GM18858 (cell line): ENCODE results near the gene ANKRD33B.
A peak's percentile ranks its signal among the peaks of the same experiment; 100 is the strongest.

Experiments used
- ATAC-seq: cut with Tn5 transposase; IDR thresholded peaks from one replicate; pipeline ENCODE4 v1.9.1; 2021; ENCODE audit not compliant: unreplicated experiment

The ANKRD33B gene

DNA sequence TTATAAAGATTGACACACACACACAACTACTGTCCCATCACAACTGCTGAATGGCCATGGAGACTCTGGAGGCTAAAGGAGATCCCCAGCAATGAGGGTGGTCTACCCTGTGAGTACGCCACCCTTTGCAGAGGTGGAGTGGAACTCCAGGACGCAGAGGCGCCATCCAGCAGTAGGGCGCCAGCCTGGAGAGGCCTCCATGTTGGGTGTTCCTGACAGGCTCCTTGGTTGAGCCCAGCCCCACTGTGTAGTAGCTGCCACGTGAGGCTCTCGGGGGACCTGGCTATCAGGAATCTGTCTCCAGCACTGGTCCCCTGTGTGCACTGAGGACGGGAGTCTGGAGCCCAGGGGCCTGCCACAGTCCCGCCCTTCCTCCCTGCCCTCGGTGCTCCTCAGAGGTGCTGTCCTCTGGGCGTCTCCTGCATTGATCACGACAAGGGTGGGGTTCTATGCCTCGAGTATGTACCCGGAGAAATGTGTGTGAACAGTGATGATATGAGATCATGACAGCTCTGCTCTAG is 124.8 kb downstream of the ANKRD33B start:
- no peak for ATAC-seq

DNA sequence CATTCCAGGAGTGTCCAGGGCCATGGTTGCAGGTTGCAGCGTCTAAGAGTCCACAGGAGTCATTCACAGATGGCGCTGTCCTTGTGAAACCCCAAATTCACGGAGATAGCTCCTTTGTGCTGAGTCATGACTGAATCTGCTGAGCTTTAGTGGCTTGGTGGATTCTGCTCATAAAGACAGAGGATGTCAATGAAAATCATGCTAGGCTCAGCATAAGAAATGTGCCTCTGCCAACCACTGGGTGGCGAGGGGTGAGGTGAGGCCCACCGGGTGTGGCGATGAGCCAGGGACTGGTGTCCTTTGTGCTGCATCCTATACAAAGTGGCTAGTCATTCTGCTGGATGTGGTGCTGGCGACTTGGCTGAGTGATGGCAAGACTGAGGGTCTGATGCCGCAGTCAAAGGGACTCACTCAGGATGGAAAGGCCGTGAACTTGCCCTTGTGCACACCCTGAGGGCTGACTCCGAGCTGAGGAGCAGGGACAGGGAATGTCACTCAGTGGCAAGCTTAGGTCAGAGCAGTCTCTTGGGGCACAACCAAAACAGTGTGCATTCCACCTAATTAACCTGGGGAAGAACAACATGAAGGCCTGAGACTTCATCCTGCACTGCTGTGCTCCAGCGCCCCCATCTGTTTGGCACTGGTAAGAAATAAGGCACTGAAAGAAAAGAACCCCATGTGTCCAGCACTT is 125.7 kb downstream of the ANKRD33B start:
- ATAC-seq, result no peak

DNA sequence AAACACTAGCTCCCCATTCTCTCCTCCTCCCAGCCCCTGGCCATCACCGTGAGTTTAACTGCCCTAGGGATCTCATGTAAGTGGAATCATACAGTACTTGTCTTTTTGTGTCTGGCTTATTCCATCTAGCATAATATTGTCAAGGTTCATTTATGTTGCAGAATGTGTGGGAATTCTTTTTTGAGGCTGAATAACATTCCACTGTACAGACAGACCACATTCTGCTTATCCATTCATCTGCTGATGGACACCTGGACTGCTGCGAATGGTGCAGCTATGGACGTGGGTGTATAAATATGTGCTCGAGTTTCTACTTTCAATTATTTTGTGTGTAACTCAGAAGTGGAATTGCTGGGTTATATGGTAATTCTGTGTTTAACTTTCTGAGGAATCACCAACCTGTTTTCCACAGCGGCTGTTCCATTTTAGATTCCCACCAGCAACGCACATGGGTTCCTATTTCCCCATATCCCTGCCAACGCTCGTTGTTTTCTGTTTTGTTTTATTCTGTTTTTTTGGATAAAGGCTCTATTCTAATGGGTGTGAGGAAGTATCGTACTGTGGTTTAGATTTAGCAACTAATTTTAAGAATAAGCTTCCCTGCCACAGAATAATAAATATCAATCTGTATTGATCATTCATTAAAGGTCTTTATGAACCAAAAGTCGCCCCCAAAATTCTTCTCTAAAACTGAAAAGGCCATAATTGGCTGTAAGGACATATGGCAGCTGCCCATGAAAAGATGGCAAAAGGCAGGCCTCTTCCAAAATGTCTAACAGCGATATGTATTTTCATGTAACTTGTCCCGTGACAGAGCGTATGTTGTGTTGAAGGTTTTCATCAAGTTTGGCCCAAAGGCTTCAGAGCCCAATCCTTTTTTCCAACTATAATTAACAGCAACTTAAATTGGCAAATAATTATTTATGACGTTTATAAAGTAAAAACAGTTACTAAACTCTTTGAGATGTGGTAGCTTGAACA is 126.9 kb downstream of the ANKRD33B start:
- no peak for ATAC-seq

DNA sequence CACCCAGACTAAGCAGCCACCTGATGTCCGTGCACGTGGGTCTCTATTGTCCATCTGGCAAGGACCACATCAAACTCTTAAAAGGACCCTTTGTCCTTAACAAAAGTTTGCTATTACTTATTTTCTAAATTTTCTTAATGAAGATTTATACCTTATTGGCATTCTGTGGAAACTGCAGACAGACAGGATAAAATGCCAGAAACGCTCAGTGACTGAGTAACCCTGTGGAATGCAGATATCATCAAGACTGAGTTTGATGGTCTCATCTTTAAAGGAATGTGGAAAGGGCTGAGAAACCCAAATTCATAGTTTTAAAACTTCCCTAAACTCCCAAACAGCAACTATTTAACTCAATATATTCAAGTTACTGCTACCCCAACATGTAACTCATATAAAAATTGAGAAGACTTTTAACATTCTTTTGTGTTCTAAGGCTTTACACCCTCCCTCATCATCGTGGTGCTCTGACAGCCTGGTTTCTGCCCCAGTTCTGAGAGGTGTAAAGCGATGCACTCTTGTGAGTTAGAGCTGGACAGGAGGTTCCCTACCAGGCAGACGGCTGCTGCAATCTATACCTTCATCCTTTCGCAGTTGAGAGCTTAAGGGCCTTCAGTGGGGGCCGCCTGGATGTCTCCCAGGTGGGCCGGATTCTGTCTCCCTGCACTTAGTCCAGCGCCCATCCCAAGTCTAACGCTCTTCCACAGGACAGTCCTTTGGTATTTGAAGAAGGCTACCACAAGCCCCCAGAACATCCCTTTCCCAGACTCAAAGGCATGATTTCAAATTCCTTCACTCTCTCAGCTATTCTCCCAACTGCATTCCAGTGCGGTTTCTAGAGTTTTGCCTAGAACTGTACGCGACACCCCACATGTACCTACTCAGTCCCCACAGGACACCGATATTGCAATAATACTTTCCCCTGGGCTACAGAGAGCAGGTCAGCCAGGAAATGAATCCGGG is 128.2 kb downstream of the ANKRD33B start:
- no peak for ATAC-seq

DNA sequence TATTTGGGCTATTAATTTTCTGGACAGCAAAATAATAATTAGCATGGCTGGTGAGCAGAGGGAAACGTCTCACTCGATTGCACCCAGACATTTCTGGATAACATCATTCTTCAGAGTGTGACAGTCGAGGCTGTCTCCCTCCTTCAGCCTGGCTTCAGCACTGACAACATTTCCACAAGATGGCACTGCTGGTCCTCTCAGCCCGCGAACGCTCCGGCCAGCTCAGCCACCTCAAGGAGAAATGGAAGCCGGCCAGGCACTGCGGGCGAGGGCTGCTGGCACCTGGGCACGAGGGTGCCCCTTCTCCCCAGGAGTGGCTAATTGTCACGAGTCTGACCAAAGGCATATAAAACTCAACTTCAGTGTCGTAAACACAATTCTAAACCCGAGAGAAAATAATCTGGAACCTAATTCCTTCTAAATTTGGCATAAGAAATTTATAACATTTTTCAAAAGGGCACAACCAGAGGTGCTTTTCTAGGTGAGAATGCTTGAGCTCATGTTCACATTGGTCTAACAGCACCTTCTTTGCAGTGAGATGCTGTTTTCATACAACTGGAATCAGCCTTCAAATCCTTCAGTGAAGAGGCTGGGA is 131.3 kb downstream of the ANKRD33B start:
- peak; percentile 32 for ATAC-seq

DNA sequence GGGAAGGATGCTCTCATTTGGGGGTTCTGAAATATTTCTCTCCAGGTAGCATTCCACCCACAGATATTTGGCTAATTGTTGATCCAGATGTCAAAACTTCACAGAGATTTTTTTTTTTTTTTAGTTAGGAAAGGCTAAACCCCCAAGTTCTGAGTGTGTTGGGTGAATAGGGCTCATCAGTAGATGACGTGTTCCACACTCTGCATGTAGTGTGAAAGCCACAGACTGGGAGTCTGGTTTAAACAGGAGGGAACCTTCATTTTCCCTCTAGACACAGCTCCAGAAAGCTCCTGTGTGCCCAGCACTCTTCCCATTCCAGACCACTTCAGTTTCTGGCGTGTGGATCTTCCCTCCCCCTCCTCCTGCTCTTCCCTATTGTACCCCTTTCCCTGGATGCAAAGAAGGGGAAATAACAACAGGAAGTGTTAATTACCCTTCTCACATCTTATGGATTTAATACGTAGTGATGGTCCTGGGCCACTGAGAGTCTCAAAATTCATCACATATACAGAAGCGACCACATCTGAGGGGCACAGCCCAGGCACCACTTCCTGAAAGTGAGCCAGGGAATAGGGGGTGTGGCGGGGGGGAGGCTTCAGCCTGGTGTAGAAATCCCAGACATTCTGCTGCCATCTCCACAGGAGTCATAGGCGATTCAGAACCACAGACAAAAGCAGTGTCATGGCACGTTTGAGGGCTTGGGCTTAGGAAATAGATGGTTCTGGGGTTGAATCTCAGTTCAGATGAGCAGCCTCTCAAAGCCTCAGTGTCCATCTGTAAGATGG is 132.1 kb downstream of the ANKRD33B start:
- ATAC-seq, result no peak

DNA sequence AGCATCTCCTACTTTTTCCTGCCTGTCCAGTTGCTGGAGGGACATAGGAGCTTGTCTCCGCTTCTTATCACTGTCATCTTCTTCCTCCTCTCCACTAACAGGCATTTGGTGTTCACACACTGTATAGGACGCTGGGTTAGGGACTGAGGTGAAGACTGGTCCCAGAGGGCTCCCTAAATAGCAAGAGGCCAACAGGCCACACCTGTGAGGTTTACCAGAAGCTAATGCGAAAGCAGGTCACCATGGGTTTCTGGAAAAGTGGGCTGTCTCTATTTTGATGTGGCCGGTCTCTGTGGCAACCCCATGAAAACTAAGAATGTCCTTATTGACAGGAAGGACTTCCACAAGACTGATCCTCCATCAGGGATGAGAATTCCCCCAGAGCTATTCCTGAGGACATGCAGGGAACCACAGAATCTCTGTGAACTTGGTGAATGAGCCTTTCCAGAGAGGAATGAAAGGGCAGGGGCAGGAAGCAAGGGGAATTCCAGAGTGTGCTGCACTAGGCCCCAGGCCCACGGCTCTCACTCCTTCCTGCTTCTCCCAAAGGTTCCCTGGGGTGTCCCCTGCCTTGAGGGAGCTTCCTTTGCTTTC is 135.5 kb downstream of the ANKRD33B start:
- peak; percentile 37 for ATAC-seq

DNA sequence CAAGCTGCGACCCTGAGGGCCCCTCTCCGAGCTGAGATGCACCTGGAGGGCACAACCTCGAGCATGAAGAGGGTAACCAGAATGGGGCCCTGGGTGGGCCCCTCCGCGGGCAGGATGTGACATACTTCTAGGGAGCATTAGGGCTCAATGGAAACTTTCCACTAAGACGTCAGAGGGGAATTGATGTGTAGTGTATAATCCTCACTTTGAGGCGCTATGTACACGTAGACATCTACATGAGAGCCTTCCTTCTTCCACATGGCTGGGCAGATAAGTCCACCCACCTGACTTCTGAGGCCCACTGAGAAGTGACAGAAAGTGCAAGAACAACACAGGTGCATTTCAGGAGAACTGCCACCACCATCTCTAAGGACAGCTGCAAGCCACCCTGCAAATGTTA is 136.1 kb downstream of the ANKRD33B start:
- peak; percentile 64 for ATAC-seq

DNA sequence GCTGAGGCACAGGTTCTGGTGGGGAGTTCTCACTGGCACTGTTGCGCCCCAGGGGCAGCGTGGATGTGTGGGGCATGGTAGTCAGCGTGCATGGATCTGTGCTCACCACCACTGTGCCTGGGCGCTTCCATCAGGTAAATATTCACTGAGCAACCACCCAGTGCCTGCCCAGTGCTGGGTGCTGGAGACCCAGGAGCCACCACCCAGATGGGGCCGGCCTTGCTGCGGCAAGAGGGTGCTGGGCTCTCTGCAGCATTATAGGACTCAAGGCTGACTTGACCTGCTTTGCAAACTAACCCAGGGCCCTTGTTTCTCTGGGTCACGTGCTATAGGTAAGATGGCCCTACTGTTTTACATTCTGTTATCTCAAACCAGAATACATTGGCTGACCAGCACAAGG is 136.6 kb downstream of the ANKRD33B start:
- no peak for ATAC-seq

DNA sequence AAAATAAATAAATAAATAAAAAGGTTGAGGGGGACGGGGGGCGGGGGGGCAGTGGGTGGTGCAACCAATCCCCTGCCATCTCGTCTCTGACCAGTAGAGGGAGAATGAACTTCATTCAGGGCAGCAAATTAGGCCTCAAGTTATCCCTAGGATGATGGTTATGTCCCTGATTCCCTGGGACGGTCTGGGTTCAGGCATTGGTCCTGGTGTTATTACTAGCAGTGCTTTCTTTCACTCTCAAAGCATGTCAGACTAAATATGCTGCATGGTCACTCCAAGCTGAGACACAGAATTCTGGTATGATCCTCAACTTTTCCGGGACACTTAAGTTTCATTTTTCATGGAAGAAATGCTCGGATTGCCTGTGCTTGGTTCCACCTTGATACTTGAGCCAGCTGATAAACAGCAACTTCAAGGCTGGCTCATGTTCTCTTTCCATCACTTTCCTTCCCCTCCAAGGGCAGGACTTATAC is 137.7 kb downstream of the ANKRD33B start:
- no peak for ATAC-seq

DNA sequence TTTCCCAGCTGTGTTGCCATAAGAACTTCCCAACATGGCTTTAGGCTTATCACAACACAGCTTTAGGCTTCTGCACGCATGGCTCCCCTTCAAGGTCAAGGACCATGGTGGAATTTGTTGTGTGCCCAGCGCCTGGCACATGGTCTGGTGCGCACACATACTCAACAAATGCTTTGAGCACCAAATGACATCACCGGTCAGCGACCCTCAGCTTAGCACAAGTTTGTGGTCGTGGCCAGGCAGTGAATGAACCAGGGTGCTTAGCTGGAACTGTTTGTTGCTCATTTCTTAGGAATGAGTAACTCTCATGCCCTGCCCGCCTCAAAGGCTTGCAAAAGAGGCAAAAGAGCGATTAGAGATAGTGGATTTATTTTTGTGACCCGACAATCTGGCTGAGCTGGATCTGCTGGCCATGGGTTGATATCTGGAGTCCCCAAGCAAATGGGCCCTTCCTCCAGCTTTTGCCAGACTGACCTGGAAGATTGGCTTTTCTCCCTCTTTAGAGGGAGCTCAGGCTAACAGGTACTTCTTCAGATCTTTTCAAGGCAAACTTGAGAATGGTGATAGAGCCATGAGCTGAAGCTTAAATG is 138.3 kb downstream of the ANKRD33B start:
- ATAC-seq, result no peak

DNA sequence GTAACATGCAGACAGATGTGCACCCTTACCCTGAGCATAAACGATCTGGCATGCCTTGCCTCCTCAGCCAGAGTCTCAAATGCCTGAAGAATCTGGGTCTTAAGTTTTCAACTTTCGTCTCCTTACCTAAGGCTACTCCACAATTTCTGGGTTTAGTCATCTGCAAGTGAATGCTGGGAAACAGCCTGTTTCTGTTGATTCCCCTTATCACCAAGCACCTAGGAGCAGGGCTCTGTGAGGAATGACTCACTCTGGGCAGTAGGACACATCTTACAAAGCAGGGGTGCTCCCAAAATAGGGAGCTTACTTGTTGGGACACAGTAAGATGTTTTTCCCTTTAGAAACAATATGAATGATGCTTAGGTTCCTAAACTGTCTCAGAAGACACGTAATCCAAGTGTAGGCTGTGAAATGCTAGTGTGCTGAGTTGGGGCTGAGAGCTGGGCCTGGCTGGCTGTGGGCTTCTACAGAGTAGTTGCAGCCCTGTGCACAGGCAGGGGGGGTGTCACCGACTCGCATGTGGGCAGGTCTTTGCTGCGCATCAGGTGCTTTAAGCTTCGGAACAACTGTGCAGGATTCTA is 139.1 kb downstream of the ANKRD33B start:
- no peak for ATAC-seq

DNA sequence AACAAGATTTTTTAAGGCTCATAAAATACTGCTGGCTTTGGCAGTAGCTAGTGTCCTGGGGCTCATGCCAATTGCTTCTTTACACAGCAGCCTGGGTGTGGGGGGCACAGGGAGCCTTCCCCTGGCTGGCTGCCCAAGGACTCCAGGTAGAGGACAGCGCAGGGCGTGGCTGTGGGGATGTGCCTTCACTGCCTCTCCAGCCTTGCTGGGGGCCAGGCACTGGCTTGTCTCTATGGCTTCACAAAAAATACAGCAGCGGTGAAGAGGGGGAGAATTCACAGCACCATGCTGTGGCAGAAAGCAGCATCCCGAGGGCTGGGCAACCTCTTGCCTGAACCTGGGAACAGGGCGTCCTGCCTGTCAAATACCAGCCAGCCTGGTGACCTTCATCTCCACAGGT is 139.8 kb downstream of the ANKRD33B start:
- no peak for ATAC-seq

DNA sequence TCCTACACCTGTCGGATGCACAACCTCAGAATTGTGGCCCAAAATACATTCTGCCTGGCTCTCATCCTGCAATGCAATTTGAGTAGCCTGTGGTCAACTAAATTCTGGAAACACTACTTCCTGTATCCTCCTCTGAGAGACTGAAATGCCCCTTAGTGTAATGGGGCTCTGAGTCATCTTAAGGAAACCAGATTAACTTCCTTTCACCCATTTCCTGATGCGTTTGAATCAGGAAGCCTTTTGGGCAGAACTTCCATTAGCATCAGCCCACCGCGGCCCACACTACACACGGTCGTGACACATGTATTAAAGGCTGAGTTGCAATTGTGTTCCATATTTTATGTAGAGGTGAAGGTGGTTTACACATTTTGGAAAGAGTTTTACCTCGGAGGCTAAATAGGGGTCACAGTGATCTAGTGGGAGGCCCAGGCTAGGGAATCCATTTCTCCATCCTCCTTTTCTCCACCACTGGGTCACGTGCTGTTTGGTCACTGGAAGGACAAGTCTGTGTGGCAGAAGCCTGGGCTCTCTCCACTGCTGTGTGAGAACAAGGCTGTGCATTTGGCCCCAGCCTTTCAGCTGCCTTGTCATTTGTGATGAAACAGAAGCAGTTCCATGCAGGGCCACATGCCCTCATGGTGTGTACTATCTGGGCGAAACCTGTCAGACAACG is 141.2 kb downstream of the ANKRD33B start:
- no peak for ATAC-seq

DNA sequence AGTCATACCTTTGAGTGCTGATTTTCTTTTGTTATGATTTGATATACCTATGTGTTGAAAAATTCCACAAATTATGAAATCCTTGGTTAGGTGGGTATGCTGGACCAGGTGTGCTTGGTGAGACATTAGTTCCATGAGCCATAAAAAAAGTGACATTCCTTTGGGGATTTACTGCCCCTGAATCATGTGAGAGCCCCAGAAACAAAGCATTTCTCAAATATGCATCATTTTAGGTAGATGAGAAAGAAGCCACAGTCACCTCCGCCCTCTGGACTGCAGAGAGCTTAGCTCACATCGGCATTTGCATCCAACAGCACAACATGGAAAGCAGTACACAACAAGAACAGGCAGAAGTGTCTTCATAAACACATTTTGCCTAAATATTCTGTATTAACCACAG is 141.9 kb downstream of the ANKRD33B start:
- no peak for ATAC-seq

DNA sequence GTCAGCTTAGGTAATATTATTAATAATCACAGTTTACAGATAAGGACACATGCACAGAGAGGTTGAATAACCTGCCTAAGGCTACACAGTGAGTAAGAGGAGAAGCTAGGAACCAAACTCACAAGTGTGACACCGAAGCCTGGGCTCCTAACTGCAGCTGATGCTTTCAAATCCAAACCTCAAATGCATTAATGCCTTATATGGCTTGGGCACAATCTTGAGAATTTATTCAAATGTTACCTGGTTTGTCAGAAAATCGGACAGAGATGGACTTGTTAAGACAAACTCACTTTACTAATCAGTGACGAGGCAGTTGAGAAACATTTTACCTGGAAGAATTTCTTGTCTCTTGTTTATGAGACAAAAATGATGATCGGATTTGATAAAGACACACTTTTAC is 142.5 kb downstream of the ANKRD33B start:
- no peak for ATAC-seq
